ENCODE measurements around the gene BCOR. TPM values are rescaled to one million over a fixed set of nuclear protein-coding genes. Genes with fewer than 3 reads are reported as not detected.

The BCOR gene
- total and polyA plus RNA-seq, 2 of the 4 experiments (the other 2 are of a cell fraction) = 7.5 to 9.0 TPM

- ChIA-PET POLR2A (ENCODE audit: unreplicated experiment) (no interaction called here), CTCF (no interaction called here)
- Histone ChIP-seq H3K4me1 (ENCODE audit: control insufficient read depth, insufficient read depth, low read length) (peaks cover 8% of the 10 kb centered on the region), H4K91ac (ENCODE audit: insufficient read depth, low read depth, low read length) (no peak overlapping the region), H3K9me3 (ENCODE audit: control insufficient read depth, insufficient read depth, low read length) (peaks cover 6% of the 10 kb centered on the region; the same call in 1 of the 2 replicates), H3K56ac (ENCODE audit: extremely low read depth, insufficient read depth, low read length) (no peak overlapping the region), H3K18ac (ENCODE audit: low read depth, low read length) (no peak overlapping the region), H3K4me3 (ENCODE audit: insufficient read depth, low read depth, low read length) (no peak overlapping the region), H3K4me2 (ENCODE audit: low read depth, low read length) (no peak overlapping the region), H3K4ac (ENCODE audit: low read depth, low read length) (no peak overlapping the region), H4K20me1 (ENCODE audit: insufficient read depth, low read length) (no peaks in the 10 kb centered on the region), H3K27me3 (ENCODE audit: control insufficient read depth, insufficient read depth, low read length) (peaks cover 30% of the 10 kb centered on the region), H2BK20ac (ENCODE audit: low read depth, low read length) (no peak overlapping the region), H2AK9ac (replicated peaks; ENCODE audit: low read depth, low read length, poor library complexity) (no peak overlapping the region), H3K27ac (ENCODE audit: insufficient read depth, low read length) (no peak overlapping the region), H3K23ac (ENCODE audit: low read depth, low read length) (no peak overlapping the region), H3K79me1 (ENCODE audit: low read depth in 1 of 2, low read length in 2 of 2) (no peaks in the 10 kb centered on the region), H3K36me3 (ENCODE audit: control insufficient read depth, insufficient read depth, low read length) (no peaks in the 10 kb centered on the region), H3K9me1 (ENCODE audit: insufficient read depth, low read length) (peaks cover 2% of the 10 kb centered on the region; the same call in 1 of the 2 replicates), H2BK15ac (ENCODE audit: low read depth, low read length) (no peak overlapping the region), H2AFZ (replicated peaks; ENCODE audit: low read length, poor library complexity) (peak overlapping the region; percentile 46), H3K9ac (ENCODE audit: low read depth, low read length) (no peak overlapping the region), H2BK5ac (ENCODE audit: low read depth, low read length, poor library complexity, severe bottlenecking) (no peak overlapping the region), H2AK5ac (ENCODE audit: low read depth, low read length) (no peak overlapping the region), H2BK120ac (ENCODE audit: low read depth, low read length) (no peak overlapping the region), H4K8ac (ENCODE audit: low read depth in 2 of 2, low read length in 2 of 2) (no peak overlapping the region), H3K14ac (replicated peaks; ENCODE audit: low read depth, low read length) (no peak overlapping the region), H4K5ac (ENCODE audit: low read depth, low read length) (no peak overlapping the region)
- 41% methylated on average over 9 of the region's 52 CpGs; no CpG with 5 or more reads in 1 of the 2 experiments for WGBS, 2 experiments (ENCODE audit: extremely low coverage in 2 of 2, insufficient read length in 1 of 2)
- dilution Hi-C loops (cut with HindIII; ENCODE audit: low sequenced_read_pairs, unreplicated experiment) = no loop called here
- no peak for TF ChIP-seq FOS (IDR thresholded peaks at IDR 0.05; ENCODE audit: low read depth, low read length)
- TF ChIP-seq RAD21 (IDR thresholded peaks at IDR 0.05; ENCODE audit: low read length) = no peak
- TF ChIP-seq MAFK (IDR thresholded peaks at IDR 0.05; ENCODE audit: low read depth, low read length) = no peak
- no peak for TF ChIP-seq SMC3 (IDR thresholded peaks at IDR 0.05; ENCODE audit: low read depth, low read length)
- no peak for TF ChIP-seq BHLHE40 (IDR thresholded peaks at IDR 0.05; ENCODE audit: low read depth, low read length)
- no peak for TF ChIP-seq MAZ (IDR thresholded peaks at IDR 0.05; ENCODE audit: borderline replicate concordance, low read depth, low read length)
- no peak for TF ChIP-seq USF2 (IDR thresholded peaks at IDR 0.05; ENCODE audit: low read depth, low read length)
- TF ChIP-seq MXI1 (IDR thresholded peaks at IDR 0.05; ENCODE audit: borderline replicate concordance, low read depth, low read length) = no peak
- TF ChIP-seq NFE2L2 (IDR thresholded peaks at IDR 0.05; ENCODE audit: low read depth, low read length) = no peak
- TF ChIP-seq, protein P1, sequence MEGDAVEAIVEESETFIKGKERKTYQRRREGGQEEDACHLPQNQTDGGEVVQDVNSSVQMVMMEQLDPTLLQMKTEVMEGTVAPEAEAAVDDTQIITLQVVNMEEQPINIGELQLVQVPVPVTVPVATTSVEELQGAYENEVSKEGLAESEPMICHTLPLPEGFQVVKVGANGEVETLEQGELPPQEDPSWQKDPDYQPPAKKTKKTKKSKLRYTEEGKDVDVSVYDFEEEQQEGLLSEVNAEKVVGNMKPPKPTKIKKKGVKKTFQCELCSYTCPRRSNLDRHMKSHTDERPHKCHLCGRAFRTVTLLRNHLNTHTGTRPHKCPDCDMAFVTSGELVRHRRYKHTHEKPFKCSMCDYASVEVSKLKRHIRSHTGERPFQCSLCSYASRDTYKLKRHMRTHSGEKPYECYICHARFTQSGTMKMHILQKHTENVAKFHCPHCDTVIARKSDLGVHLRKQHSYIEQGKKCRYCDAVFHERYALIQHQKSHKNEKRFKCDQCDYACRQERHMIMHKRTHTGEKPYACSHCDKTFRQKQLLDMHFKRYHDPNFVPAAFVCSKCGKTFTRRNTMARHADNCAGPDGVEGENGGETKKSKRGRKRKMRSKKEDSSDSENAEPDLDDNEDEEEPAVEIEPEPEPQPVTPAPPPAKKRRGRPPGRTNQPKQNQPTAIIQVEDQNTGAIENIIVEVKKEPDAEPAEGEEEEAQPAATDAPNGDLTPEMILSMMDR (conservative IDR thresholded peaks at IDR 0.05; ENCODE audit: low read depth, low read length) = no peak
- no peak for TF ChIP-seq RCOR1 (IDR thresholded peaks at IDR 0.05; ENCODE audit: insufficient replicate concordance, low read length)
- TF ChIP-seq, protein P2, sequence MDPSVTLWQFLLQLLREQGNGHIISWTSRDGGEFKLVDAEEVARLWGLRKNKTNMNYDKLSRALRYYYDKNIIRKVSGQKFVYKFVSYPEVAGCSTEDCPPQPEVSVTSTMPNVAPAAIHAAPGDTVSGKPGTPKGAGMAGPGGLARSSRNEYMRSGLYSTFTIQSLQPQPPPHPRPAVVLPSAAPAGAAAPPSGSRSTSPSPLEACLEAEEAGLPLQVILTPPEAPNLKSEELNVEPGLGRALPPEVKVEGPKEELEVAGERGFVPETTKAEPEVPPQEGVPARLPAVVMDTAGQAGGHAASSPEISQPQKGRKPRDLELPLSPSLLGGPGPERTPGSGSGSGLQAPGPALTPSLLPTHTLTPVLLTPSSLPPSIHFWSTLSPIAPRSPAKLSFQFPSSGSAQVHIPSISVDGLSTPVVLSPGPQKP (IDR thresholded peaks at IDR 0.05; ENCODE audit: borderline replicate concordance, low read depth, low read length) = no peak
- no peak for TF ChIP-seq CHD1 (IDR thresholded peaks at IDR 0.05; ENCODE audit: low read depth, low read length)
- no peak for TF ChIP-seq CEBPB (IDR thresholded peaks at IDR 0.05; ENCODE audit: low read depth, low read length)
- no peak for DNase-seq
- BruUV-seq (replicated peaks) = no TSS peak
- in situ Hi-C loops (cut with MboI; ENCODE audit: low sequenced_read_pairs) = no loop called here
- no peak for ATAC-seq (ENCODE audit: low read depth)
- intact Hi-C loops (cut with micrococcal nuclease) = no loop called here
These were observed 88.8 kb downstream of the BCOR start for GRCh38 chrX:40008791-40009461.
